Lung (tissue), 12 donors: Measurements from ENCODE around the gene LYPD6. TPM values are rescaled to one million over a fixed set of nuclear protein-coding genes. Genes with fewer than 3 reads are reported as not detected.

Experiments used
- ATAC-seq: fragments of 200-7000 bp; cut with Tn5 transposase; one replicate; pipeline ENCODE4 v1.9.1; 2020; ENCODE audit warnings: moderate number of reproducible peaks; ENCODE audit not compliant: insufficient read depth, low FRiP score
- DNase-seq, 3 donors: peaks; one replicate each; pipeline ENCODE4 v3.0.0-alpha.2; 2013 to 2017
- H3K27ac ChIP-seq, 2 donors: one replicate each; pipeline ENCODE4 v1.5.1; 2013; ENCODE audit warnings: mild to moderate bottlenecking in 2 of 2, moderate library complexity in 2 of 2, control low read depth in 1 of 2, inconsistent platforms in 1 of 2, low read depth in 1 of 2, low read length in 1 of 2
- H3K27me3 ChIP-seq, 3 donors: one replicate each; pipeline ENCODE4 v1.5.1; 2013; ENCODE audit warnings: low read length in 2 of 3; ENCODE audit not compliant: control insufficient read depth in 3 of 3, insufficient read depth in 3 of 3
- H3K36me3 ChIP-seq, 4 donors: one replicate each; pipeline ENCODE4 v1.5.1; 2013; ENCODE audit warnings: low read length in 4 of 4, mild to moderate bottlenecking in 1 of 4, moderate library complexity in 1 of 4; ENCODE audit not compliant: control insufficient read depth in 4 of 4, insufficient read depth in 4 of 4
- H3K4me1 ChIP-seq, 5 donors: one replicate each; pipeline ENCODE4 v1.5.1; 2013; ENCODE audit warnings: low read length in 5 of 5, mild to moderate bottlenecking in 2 of 5, moderate library complexity in 1 of 5; ENCODE audit not compliant: control insufficient read depth in 5 of 5, insufficient read depth in 5 of 5
- H3K4me3 ChIP-seq: one replicate; pipeline ENCODE4 v1.5.1; 2013; ENCODE audit warnings: mild to moderate bottlenecking, control low read depth, moderate library complexity
- H3K9ac ChIP-seq, 2 donors: one replicate each; pipeline ENCODE4 v1.5.1; 2013; ENCODE audit warnings: low read length in 2 of 2, control low read depth in 1 of 2; ENCODE audit not compliant: insufficient read depth in 1 of 2
- H3K9me3 ChIP-seq, 4 donors: one replicate each; pipeline ENCODE4 v1.5.1; 2013; ENCODE audit warnings: low read length in 3 of 4, mild to moderate bottlenecking in 1 of 4, moderate library complexity in 1 of 4; ENCODE audit not compliant: control insufficient read depth in 4 of 4, insufficient read depth in 3 of 4
- WGBS, 2 donors: extraction: QIAGEN DNeasy Blood & Tissue Kit; methylation state at CpG; one replicate each; pipeline ENCODE4 v1.1.7; 2013; 5-methylcytosine and 5-hydroxymethylcytosine counted together
- polyA plus RNA-seq, 2 donors: library from polyadenylated mRNA; stranded (reverse); fragments of 200-250 nt; gene quantifications; one replicate each; pipeline ENCODE4 v1.2.1, GENCODE V29; 2013
- total RNA-seq, 2 donors: library from RNA; depleted of rRNA in 1 of 2; stranded (reverse); fragments of >200 nt in 1 of 2; gene quantifications; one replicate each; pipeline ENCODE4 v1.2.1, GENCODE V29; 2014 to 2021
- TF ChIP-seq, protein P1 (sequence below): IDR thresholded peaks from 2 replicates; pipeline ENCODE4 v1.5.1; 2012; ENCODE audit warnings: mild to moderate bottlenecking; ENCODE audit errors: control extremely low read depth, extremely low read depth
- donor health status: control.
- donor health status: control.
- donor health status: Bipolar disorder and iron deficiency.
- donor health status: healthy.
- donor health status: DM: yes; HTN: yes; CAD: no.

The LYPD6 gene
- total and polyA plus RNA-seq, 4 donors = 0.16 to 6.3 (median 0.48) TPM

DNA sequence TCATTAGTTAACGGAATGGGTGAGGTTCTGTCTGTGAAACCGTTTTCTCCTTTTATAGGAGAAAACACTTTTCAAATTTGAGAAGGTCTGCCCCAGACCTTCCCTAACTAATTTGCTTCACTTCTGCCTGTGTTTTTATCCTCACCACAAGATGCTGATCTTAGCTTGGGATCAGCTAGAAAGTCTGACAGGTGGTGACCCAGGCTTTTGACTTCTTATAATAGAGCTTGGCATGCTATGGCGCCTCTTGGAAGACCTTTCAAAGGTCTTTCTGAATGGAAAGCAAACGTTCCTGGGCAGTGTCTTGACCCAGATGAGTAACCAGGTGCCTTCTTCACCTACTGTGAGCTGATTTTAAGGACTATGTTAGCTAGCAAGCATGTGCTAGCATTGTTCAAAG is 91.4 kb downstream of the LYPD6 start:
- ATAC-seq (no peak), DNase-seq (no peak)
- H3K9ac ChIP-seq = no peak overlapping the region
- H3K27me3 ChIP-seq = peaks cover 0 to 61% (median 0%) of the 10 kb centered on the region in 3 donors
- H3K4me1 ChIP-seq = peaks cover 0 to 13% (median 6%) of the 10 kb centered on the region in 5 donors
- no peak overlapping the region for H3K27ac ChIP-seq
- WGBS, 2 donors = 76 to 84% methylated on average over 4 of the region's 4 CpGs
- H3K4me3 ChIP-seq = no peak overlapping the region
- no peaks in the 10 kb centered on the region for H3K9me3 ChIP-seq
- no peaks in the 10 kb centered on the region for H3K36me3 ChIP-seq
- TF ChIP-seq, protein P1, sequence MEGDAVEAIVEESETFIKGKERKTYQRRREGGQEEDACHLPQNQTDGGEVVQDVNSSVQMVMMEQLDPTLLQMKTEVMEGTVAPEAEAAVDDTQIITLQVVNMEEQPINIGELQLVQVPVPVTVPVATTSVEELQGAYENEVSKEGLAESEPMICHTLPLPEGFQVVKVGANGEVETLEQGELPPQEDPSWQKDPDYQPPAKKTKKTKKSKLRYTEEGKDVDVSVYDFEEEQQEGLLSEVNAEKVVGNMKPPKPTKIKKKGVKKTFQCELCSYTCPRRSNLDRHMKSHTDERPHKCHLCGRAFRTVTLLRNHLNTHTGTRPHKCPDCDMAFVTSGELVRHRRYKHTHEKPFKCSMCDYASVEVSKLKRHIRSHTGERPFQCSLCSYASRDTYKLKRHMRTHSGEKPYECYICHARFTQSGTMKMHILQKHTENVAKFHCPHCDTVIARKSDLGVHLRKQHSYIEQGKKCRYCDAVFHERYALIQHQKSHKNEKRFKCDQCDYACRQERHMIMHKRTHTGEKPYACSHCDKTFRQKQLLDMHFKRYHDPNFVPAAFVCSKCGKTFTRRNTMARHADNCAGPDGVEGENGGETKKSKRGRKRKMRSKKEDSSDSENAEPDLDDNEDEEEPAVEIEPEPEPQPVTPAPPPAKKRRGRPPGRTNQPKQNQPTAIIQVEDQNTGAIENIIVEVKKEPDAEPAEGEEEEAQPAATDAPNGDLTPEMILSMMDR = no peak

DNA sequence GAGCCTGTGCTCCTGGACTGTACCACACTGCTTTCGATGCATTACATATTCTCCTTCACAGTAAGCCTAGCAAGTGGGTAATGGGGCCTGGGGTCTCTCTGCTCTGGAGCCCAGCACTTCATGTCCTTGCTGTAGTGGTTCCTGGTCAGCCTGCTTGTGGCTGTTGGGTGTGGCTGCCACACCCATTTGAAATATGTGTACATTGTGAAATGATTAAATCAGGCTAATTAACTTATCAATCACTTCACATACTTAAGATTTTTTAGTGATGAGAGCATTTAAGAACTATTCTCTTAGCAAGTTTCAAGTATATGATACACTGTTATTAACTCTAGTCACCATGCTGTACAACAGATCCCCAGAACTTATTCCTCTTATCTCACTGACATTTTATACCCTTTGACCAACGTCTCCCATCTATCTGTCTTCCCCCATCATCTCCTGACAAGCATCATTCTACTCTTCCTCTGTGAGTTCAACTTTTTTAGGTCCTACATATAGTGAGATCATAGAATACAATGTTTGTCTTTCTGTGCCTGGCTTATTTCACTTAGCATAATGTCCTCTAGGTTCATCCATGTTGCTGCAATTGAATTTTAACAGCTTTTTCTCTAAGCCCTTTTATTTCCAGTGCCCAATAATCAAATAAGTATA is 92.1 kb downstream of the LYPD6 start:
- WGBS, 2 donors = 64 to 75% methylated on average over 2 of the region's 2 CpGs
- ATAC-seq = peak; percentile 30
- Histone ChIP-seq H3K4me3 (no peak overlapping the region), H3K27ac (no peak overlapping the region), H3K4me1 (peaks cover 0 to 14% (median 6%) of the 10 kb centered on the region in 5 donors), H3K27me3 (peaks cover 0 to 55% (median 0%) of the 10 kb centered on the region in 3 donors), H3K36me3 (no peaks in the 10 kb centered on the region), H3K9ac (no peak overlapping the region), H3K9me3 (no peaks in the 10 kb centered on the region)
- DNase-seq = no peak
- TF ChIP-seq, protein P1 = no peak

DNA sequence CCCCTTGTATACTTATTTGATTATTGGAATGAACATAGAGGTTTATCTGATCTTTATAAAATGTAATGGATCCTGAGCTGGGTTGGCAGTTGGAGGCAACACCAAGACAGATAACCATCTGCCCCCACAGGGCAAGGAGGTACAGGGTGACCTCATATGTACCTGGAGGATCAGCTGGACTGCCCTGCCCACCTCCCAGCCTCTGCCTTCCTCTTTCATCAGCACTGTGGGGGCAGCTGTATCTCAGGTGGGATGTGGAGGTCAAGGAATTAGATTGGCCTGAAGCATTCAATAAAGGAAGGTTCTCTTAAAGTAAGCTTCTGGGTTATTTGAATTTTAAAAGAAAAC is 92.6 kb downstream of the LYPD6 start:
- no peak overlapping the region for H3K4me3 ChIP-seq
- no peak overlapping the region for H3K9ac ChIP-seq
- peaks cover 0 to 17% (median 6%) of the 10 kb centered on the region in 5 donors for H3K4me1 ChIP-seq
- no peaks in the 10 kb centered on the region for H3K36me3 ChIP-seq
- DNase-seq (no peak), ATAC-seq (no peak)
- TF ChIP-seq, protein P1 = no peak
- H3K27ac ChIP-seq = no peak overlapping the region
- H3K9me3 ChIP-seq = no peaks in the 10 kb centered on the region
- H3K27me3 ChIP-seq = peaks cover 0 to 51% (median 0%) of the 10 kb centered on the region in 3 donors

DNA sequence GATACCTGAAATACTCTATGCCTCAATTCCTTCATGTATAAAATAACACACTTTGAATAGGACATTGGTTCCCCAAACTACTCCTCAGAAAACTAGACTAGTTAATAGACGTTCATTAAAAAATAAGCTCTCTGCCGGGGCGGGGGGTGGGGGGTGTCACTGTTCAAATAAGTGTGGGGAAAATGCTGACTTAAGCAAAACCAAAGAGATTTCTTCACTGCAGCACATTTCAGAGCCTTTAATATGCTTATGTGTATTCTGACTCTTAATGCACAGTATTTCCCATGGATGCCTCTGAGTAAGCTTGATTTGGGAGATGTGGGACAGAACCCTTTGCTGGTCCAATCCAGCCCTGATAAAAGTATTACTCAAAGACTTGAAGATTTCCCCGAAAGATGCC is 93.2 kb downstream of the LYPD6 start:
- WGBS, 2 donors = 91 to 94% methylated on average over 4 of the region's 4 CpGs
- no peak overlapping the region for H3K27ac ChIP-seq
- H3K9ac ChIP-seq = no peak overlapping the region
- peaks cover 0 to 17% (median 6%) of the 10 kb centered on the region in 5 donors for H3K4me1 ChIP-seq
- no peak for ATAC-seq
- TF ChIP-seq, protein P1 = no peak
- no peaks in the 10 kb centered on the region for H3K36me3 ChIP-seq
- H3K9me3 ChIP-seq = no peaks in the 10 kb centered on the region
- no peak for DNase-seq
- H3K4me3 ChIP-seq = no peak overlapping the region
- peaks cover 0 to 46% (median 0%) of the 10 kb centered on the region in 3 donors for H3K27me3 ChIP-seq
